Motor neuron (in vitro differentiated cells): Measurements from ENCODE around the gene ANO4. TPM values are rescaled to one million over a fixed set of nuclear protein-coding genes. Genes with fewer than 3 reads are reported as not detected.
"Not testable (repeated sequence)": the region's sequence is repeated elsewhere in the genome, so short reads cannot be mapped to it uniquely, and the experiment has no call there.

ENCODE experiments used
- ATAC-seq, 8 experiments: fragments of 200-7000 bp; cut with Tn5 transposase; replicated peaks in 6 of 8; 2 replicates each; pipeline ENCODE4 v1.8.0; 2021; ENCODE audit warnings: mild to moderate bottlenecking in 8 of 8, moderate library complexity in 8 of 8
- H3K27ac ChIP-seq, 2 donors: fragments of 250-450 bp; sonication (Bioruptor Pico); 2 replicates each; pipeline ENCODE4 v1.9.0; 2021; ENCODE audit warnings: antibody characterized with exemption in 2 of 2, mild to moderate bottlenecking in 2 of 2, moderate library complexity in 1 of 2
- H3K4me1 ChIP-seq, 2 donors: fragments of 250-450 bp; sonication (Bioruptor Pico); replicated peaks in 1 of 2; 2 replicates each; pipeline ENCODE4 v1.6.1; 2021; ENCODE audit warnings: antibody characterized with exemption in 2 of 2, mild to moderate bottlenecking in 2 of 2, moderate library complexity in 1 of 2
- H3K4me3 ChIP-seq, 5 donors: fragments of 250-450 bp; sonication (Bioruptor Pico); 2 replicates each; pipeline ENCODE4 v1.9.0; 2021; ENCODE audit warnings: antibody characterized with exemption in 5 of 5, mild to moderate bottlenecking in 5 of 5, moderate library complexity in 4 of 5
- WGBS, 10 experiments: fragments of 450-650 bp; shearing (Covaris generic); methylation state at CpG; one replicate each; pipeline ENCODE4 v1.0.0; 2022; 5-methylcytosine and 5-hydroxymethylcytosine counted together
- in situ Hi-C, 9 experiments: fragments of 400-800 bp; cut with MboI; loops; one replicate each; pipeline ENCODE4 v1.15.0; 2021; ENCODE audit warnings: low sequenced_read_pairs in 9 of 9, low pct_unique_long_range_greater_than_20kb in 2 of 9; ENCODE audit not compliant: unreplicated experiment in 9 of 9
- total RNA-seq, 8 experiments: library from RNA; unstranded; fragments of 300-600 nt; gene quantifications; 2 replicates each; pipeline versions ENCODE4 v1.2.3 to v1.2.4, GENCODE V29; 2022

The ANO4 gene
- total RNA-seq, 8 experiments from 2014 or later: 0.76 to 27.3 (median 1.7) TPM; not detected in 1

DNA sequence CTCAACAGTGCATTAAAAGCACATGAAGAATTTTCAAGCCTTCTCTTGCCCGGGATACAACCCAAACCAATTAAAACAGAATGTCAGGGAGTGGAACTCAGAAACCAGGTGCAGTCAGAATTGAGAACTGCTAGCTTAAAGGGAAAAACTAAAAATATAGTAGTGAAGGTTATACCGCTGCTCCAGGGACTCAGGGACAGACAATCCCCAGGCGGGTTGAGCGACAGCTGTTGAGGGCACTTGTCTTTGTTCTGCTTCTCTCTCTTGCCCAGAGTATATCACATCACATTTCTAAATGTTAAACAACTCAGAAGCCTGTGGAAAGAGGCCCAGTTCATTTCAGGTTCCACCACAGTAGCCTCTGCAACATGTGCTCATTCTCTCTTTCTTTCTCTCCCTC lies 322.3 kb downstream of the ANO4 start:
- H3K4me1 ChIP-seq: no peaks in the 10 kb centered on the region
- no peak for ATAC-seq
- in situ Hi-C loops: no loop called here
- 20 to 100% (median 84%) methylated on average over 1 to 4 of the region's 4 CpGs; no CpG with 5 or more reads in 3 of the 10 experiments for WGBS, 10 experiments
- H3K27ac ChIP-seq: no peak overlapping the region
- no peak overlapping the region for H3K4me3 ChIP-seq

DNA sequence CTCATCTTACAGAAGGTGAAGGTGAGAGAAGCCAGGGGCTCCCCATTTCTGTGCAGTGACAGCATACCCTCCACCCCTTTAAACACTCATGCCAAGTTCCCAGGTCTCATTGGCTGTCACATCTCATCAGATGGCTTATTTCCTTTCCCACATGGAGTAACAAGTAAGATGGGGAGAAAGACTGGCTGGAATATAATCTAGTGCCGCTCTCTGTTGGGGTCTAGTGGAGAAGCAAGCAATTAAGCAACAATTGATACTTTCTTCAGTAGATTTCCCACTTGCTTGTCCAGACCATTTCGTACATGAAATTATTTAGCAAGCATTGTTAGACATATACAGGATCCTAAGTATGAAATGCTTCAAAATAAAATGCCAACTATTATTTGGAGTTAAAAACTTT lies 323.3 kb downstream of the ANO4 start:
- Histone ChIP-seq H3K4me1 (no peaks in the 10 kb centered on the region), H3K4me3 (no peak overlapping the region), H3K27ac (no peak overlapping the region)
- no peak for ATAC-seq
- in situ Hi-C loops: no loop called here
- WGBS, 10 experiments: 40 to 81% (median 80%) methylated on average over 1 to 2 of the region's 2 CpGs; no CpG with 5 or more reads in 5 of the 10 experiments

DNA sequence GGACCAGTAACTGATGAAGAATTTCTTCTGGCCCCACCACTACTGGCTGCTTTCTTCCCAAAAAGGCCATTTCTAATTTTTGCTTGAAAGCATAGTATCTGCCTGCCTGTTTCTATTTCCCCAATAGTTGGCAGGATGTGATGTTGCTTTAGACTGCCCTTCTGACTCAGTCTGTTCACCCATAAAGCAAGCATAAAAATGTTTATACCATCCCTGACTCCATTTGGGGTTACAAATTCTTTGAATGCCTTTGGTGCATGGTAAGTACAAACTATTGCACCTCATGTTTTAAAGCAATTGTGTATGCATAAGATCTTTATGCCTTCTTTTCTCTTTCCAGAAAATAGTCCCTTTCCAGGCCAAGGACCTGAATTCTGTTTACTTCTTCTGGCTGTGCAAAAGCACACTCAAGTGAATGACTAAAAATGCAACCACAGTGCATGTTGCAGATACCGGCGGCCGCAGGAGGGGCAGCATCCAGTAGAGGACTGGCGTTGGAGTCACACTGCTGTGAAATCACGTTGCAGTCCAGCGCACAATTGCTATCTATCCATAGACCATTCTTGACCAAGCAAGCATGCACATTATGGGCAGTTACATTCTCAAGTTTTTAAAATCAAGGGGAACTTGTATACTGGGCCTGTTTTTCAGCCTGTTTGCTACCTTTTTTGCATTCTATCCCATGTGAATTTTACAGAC lies 333.1 kb downstream of the ANO4 start:
- Histone ChIP-seq H3K4me3 (no peak overlapping the region), H3K4me1 (no peaks in the 10 kb centered on the region), H3K27ac (no peak overlapping the region)
- 10 to 100% (median 92%) methylated on average over 1 to 6 of the region's 6 CpGs; no CpG with 5 or more reads in 2 of the 10 experiments for WGBS, 10 experiments
- peak in 1 of 8 experiments; percentile 25 for ATAC-seq
- in situ Hi-C loops: no loop called here

- not testable (repeated sequence) for H3K27ac ChIP-seq
These were observed 351.3 kb downstream of the ANO4 start for GRCh38 chr12:101145777-101146431.

DNA sequence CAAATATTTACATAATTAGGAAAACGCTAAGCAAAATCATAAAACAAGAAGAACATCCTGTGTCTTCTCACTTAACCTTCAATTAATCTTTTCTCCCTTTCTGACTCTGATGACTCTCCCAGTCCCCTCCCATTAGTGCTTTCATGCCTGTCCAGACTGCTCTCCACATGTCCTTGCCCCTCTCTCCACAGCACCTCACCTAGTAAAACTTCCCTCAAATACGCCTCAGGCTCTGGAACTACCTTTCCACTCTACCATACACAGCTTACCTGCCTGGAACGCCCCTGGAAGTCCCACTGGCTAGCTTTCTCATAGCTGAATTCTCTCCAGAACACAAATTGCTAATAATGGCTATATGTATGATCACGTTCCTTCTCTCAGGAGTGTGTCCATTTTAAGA lies 370.7 kb downstream of the ANO4 start:
- in situ Hi-C loops: no loop called here
- Histone ChIP-seq H3K27ac (no peak overlapping the region), H3K4me1 (no peaks in the 10 kb centered on the region), H3K4me3 (no peak overlapping the region)
- 19 to 93% (median 67%) methylated on average over 1 to 4 of the region's 4 CpGs; no CpG with 5 or more reads in 2 of the 10 experiments for WGBS, 10 experiments
- ATAC-seq: no peak

More at GRCh38 chr12:101145777-101146431, 351.3 kb downstream of the ANO4 start:
- H3K4me1 ChIP-seq, in situ Hi-C loops: not testable (repeated sequence)
- 0 to 82% (median 40%) methylated on average over 1 to 4 of the region's 35 CpGs; no CpG with 5 or more reads in 7 of the 10 experiments for WGBS, 10 experiments
- H3K4me3 ChIP-seq: peak overlapping the region; percentile 34 to 76 (median 39)
- ATAC-seq: peak in 3 of 8 experiments; percentile 44 to 52 (median 48)

GRCh38 chr12:101166866-101167265 lies 372.3 kb downstream of the ANO4 start:
- no peak for ATAC-seq
- no peak overlapping the region for H3K27ac ChIP-seq
- H3K4me1 ChIP-seq: no peaks in the 10 kb centered on the region
- in situ Hi-C loops: no loop called here
- WGBS, 10 experiments: 37 to 91% (median 65%) methylated on average over 1 to 5 of the region's 5 CpGs
- H3K4me3 ChIP-seq: no peak overlapping the region

GRCh38 chr12:101168001-101168400 lies 373.4 kb downstream of the ANO4 start:
- in situ Hi-C loops: no loop called here
- Histone ChIP-seq H3K4me1 (no peaks in the 10 kb centered on the region), H3K27ac (no peak overlapping the region), H3K4me3 (no peak overlapping the region)
- WGBS, 10 experiments: 40 to 90% (median 83%) methylated on average over 1 to 5 of the region's 5 CpGs
- no peak for ATAC-seq

GRCh38 chr12:101172316-101172715 lies 377.7 kb downstream of the ANO4 start:
- no peak overlapping the region for H3K27ac ChIP-seq
- no peaks in the 10 kb centered on the region for H3K4me1 ChIP-seq
- WGBS, 10 experiments: 0 to 93% (median 41%) methylated on average over 1 to 4 of the region's 5 CpGs; no CpG with 5 or more reads in 3 of the 10 experiments
- H3K4me3 ChIP-seq: no peak overlapping the region
- peak in 3 of 8 experiments; percentile 56 to 79 (median 66) for ATAC-seq
- in situ Hi-C loops: no loop called here

DNA sequence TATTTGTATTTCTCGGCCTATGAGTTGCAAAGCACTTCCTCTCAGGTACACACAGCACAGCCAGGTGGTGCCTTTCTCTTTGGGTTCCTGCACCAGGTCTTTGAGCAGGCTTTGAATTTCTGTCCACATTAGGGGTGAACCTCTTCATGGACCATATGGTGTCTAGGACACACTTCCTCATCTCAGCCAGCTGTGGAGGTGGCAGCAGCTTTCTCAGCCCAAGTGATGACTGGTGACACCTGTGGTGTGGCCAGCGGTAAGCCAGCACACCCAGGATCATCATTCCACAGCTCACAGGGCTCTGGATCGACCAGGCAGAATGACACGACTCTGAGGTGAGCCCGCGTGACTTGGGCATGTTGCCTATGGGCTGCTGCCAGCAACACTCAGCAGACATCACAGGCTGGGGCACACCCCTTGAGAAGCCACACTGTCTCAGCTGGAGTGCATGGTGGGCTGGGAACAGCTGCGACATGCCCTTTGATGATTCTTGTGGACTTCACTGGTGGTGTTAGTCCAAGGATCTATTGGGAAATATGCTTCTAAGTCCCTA lies 378.7 kb downstream of the ANO4 start:
- in situ Hi-C loops: no loop called here
- H3K4me3 ChIP-seq: no peak overlapping the region
- H3K27ac ChIP-seq: no peak overlapping the region
- 85 to 100% (median 100%) methylated on average over 1 to 5 of the region's 7 CpGs; no CpG with 5 or more reads in 5 of the 10 experiments for WGBS, 10 experiments
- no peaks in the 10 kb centered on the region for H3K4me1 ChIP-seq
- ATAC-seq: peak in 1 of 8 experiments; percentile 24

GRCh38 chr12:101174541-101174940 lies 380.0 kb downstream of the ANO4 start:
- in situ Hi-C loops: no loop called here

More at GRCh38 chr12:101174541-101174940, 380.0 kb downstream of the ANO4 start:
- Histone ChIP-seq H3K4me3 (no peak overlapping the region), H3K27ac (no peak overlapping the region), H3K4me1 (no peaks in the 10 kb centered on the region)
- peak in 1 of 8 experiments; percentile 28 for ATAC-seq
- whole genome bisulfite sequencing, 10 experiments: 14 to 100% (median 65%) methylated on average over 3 of the region's 3 CpGs; no CpG with 5 or more reads in 3 of the 10 experiments

Other genes starting within 250 kb of the ANO4 start
- gene GAS2L3, start 221.1 kb upstream of the ANO4 start, total RNA-seq: 10 to 100 TPM in 4 of 8 experiments, 1 to 10 TPM in 4; 1.2 to 21.6 (median 8.1) TPM